HG03025 (cell line): ENCODE results near the gene LMO1.

Experiments used
- ATAC-seq: cut with Tn5 transposase; IDR thresholded peaks from one replicate; pipeline ENCODE4 v1.9.1; 2021; ENCODE audit warnings: mild to moderate bottlenecking, moderate library complexity; ENCODE audit not compliant: unreplicated experiment, low FRiP score

The LMO1 gene

GRCh38 chr11:8288824-8289491 lies 25.3 kb upstream of the LMO1 start:
- no peak for ATAC-seq

- ATAC-seq: no peak
Observed at GRCh38 chr11:8288166-8288772, 24.6 kb upstream of the LMO1 start.

GRCh38 chr11:8287703-8288102 lies 24.0 kb upstream of the LMO1 start:
- no peak for ATAC-seq

- ATAC-seq: no peak
Observed at GRCh38 chr11:8287297-8287696, 23.6 kb upstream of the LMO1 start.

GRCh38 chr11:8286886-8287285 lies 23.2 kb upstream of the LMO1 start:
- ATAC-seq: no peak

- ATAC-seq: no peak
Observed at GRCh38 chr11:8285796-8286195, 22.1 kb upstream of the LMO1 start.

GRCh38 chr11:8285228-8285627 lies 21.6 kb upstream of the LMO1 start:
- no peak for ATAC-seq

- no peak for ATAC-seq
Observed at GRCh38 chr11:8283465-8284230, 20.0 kb upstream of the LMO1 start.

GRCh38 chr11:8283100-8283464 lies 19.4 kb upstream of the LMO1 start:
- no peak for ATAC-seq

- no peak for ATAC-seq
Observed at GRCh38 chr11:8282631-8283030, 19.0 kb upstream of the LMO1 start.

GRCh38 chr11:8281266-8281665 lies 17.6 kb upstream of the LMO1 start:
- ATAC-seq: no peak

- no peak for ATAC-seq
Observed at GRCh38 chr11:8277691-8278090, 14.0 kb upstream of the LMO1 start.

- ATAC-seq: no peak
Observed at GRCh38 chr11:8276528-8276927, 12.8 kb upstream of the LMO1 start.

- ATAC-seq: no peak
Observed at GRCh38 chr11:8273287-8273686, 9.6 kb upstream of the LMO1 start.

GRCh38 chr11:8271106-8271886 lies 7.6 kb upstream of the LMO1 start:
- no peak for ATAC-seq

- no peak for ATAC-seq
Observed at GRCh38 chr11:8269636-8270035, 6.0 kb upstream of the LMO1 start.

GRCh38 chr11:8268530-8269400 lies 5.1 kb upstream of the LMO1 start:
- ATAC-seq: no peak

- no peak for ATAC-seq
Observed at GRCh38 chr11:8267831-8268529, 4.3 kb upstream of the LMO1 start.

- ATAC-seq: no peak
Observed at GRCh38 chr11:8267280-8267679, 3.6 kb upstream of the LMO1 start.
